ENCODE data around the gene ZNF316.
"Not testable (repeated sequence)": the region's sequence is repeated elsewhere in the genome, so short reads cannot be mapped to it uniquely, and the experiment has no call there.

Gene ZNF316

DNA sequence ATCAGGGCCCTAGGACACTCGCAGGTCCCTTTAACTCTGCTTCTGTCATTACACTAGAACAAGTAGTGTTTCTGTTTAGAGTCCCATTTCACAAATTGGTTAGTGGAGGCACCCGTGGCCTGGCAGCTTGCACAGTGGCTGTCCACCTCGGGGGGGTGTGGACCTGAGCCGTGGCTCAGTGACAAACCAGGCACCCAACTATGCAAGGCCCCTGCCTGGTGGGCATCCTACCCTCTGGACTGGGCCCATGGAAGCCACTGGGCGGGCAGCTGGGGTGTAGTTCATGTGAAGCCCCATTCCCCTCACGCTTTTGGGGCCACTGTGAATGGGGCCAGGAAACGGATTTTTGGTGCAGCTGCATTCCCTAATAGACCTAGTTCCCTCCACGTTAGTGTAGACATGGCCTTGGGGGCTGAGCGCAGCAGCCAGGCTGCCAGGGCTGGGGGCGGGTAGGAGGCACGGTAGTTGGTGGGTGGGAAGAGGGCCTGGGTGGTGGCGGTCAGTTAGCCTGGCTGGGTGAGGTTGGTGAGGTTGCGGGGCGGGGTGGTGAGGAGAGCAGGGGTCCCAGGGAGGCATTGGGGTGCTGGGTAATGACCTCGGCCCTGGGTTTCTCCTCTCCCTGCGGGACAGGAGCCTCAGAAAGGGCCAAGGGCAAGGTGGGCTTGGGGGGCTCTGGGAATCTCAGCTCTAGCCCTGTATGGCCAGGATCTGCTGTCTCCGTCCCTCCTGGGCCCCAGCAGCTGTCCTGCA lies 18.7 kb downstream of the ZNF316 start:
- no peak overlapping the region for H3K4me2 ChIP-seq (ENCODE audit: insufficient read depth, low read length, poor library complexity, severe bottlenecking)
- peaks cover 6 to 10% of the 10 kb centered on the region in 2 donors for H3K4me1 ChIP-seq (ENCODE audit: control insufficient read depth in 2 of 2, insufficient read depth in 1 of 2, low read depth in 1 of 2, low read length in 2 of 2)
- no peaks in the 10 kb centered on the region for H3K27me3 ChIP-seq (ENCODE audit: control insufficient read depth in 3 of 3, insufficient read depth in 3 of 3, low read depth in 1 of 3, low read length in 3 of 3)
- no peak overlapping the region for H2AFZ ChIP-seq (ENCODE audit: low read length)
- no peak overlapping the region for H3K18ac ChIP-seq (ENCODE audit: low read length)
- H3K79me1 ChIP-seq (ENCODE audit: low read depth, low read length): peaks cover 6% of the 10 kb centered on the region
- H3K23ac ChIP-seq (ENCODE audit: low read depth, low read length, poor library complexity): no peak overlapping the region
- H3K14ac ChIP-seq (ENCODE audit: low read length): no peak overlapping the region
- no peak overlapping the region for H2AK5ac ChIP-seq (ENCODE audit: low read depth, low read length)
- H3K9me3 ChIP-seq (replicated peaks in 1 of 2; ENCODE audit: control insufficient read depth in 2 of 2, insufficient read depth in 1 of 2, low read depth in 1 of 2, low read length in 2 of 2): peaks cover 24 to 26% of the 10 kb centered on the region in 2 donors
- H3K9ac ChIP-seq (ENCODE audit: low read depth, low read length, poor library complexity): no peak overlapping the region
- H3K27ac ChIP-seq (replicated peaks; ENCODE audit: low read length): no peak overlapping the region
- peaks cover 34 to 36% of the 10 kb centered on the region in 2 donors for H3K36me3 ChIP-seq (replicated peaks in 1 of 2; ENCODE audit: control insufficient read depth in 2 of 2, insufficient read depth in 2 of 2, low read length in 2 of 2)
- H2BK120ac ChIP-seq (ENCODE audit: low read depth, low read length): no peak overlapping the region
- H3K4me3 ChIP-seq (ENCODE audit: low read length in 2 of 2): no peak overlapping the region
- H2BK15ac ChIP-seq (ENCODE audit: low read length): no peak overlapping the region
- no peak overlapping the region for H4K8ac ChIP-seq (ENCODE audit: low read depth, low read length)
- no peak overlapping the region for H4K91ac ChIP-seq (ENCODE audit: low read depth, low read length, poor library complexity)
- no peak overlapping the region for H2BK12ac ChIP-seq (ENCODE audit: low read length)
- H3K4ac ChIP-seq (ENCODE audit: low read length): no peak overlapping the region
- no peak overlapping the region for H2BK5ac ChIP-seq (ENCODE audit: low read length)
- DNase-seq (ENCODE audit: low spot score): no peak
- WGBS, 2 donors (ENCODE audit: extremely low coverage in 2 of 2, insufficient read length in 2 of 2, insufficient replicate concordance in 1 of 2): no CpG with 5 or more reads among the region's 17 CpGs

DNA sequence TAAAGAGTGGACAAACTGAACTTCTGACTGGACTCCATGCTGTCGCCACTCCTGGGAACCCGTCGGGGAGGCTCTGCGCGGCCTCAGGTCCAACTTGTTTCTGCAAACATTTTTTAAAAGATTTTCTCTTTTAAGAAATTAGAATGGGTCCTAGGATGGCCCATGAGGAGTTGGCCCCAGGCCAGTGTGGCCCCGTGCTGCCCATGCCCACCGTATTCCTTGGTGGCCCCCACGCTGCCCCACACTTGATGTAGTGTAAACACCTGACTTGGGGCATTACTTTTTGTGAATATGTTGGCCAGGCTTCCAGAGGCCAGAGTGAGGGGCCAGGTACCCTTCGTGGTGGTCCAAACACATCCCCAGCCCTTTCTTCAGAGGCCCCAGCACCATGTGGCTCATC lies 19.3 kb downstream of the ZNF316 start:
- no peak overlapping the region for H3K9ac ChIP-seq (ENCODE audit: low read depth, low read length, poor library complexity)
- no peak overlapping the region for H3K4ac ChIP-seq (ENCODE audit: low read length)
- H2BK120ac ChIP-seq (ENCODE audit: low read depth, low read length): no peak overlapping the region
- no peak overlapping the region for H3K23ac ChIP-seq (ENCODE audit: low read depth, low read length, poor library complexity)
- no peak overlapping the region for H2AFZ ChIP-seq (ENCODE audit: low read length)
- no peak overlapping the region for H3K14ac ChIP-seq (ENCODE audit: low read length)
- whole genome bisulfite sequencing, 2 donors (ENCODE audit: extremely low coverage in 2 of 2, insufficient read length in 2 of 2, insufficient replicate concordance in 1 of 2): no CpG with 5 or more reads among the region's 9 CpGs
- no peak overlapping the region for H2BK12ac ChIP-seq (ENCODE audit: low read length)
- no peaks in the 10 kb centered on the region for H3K27me3 ChIP-seq (ENCODE audit: control insufficient read depth in 3 of 3, insufficient read depth in 3 of 3, low read depth in 1 of 3, low read length in 3 of 3)
- H3K4me1 ChIP-seq (ENCODE audit: control insufficient read depth in 2 of 2, insufficient read depth in 1 of 2, low read depth in 1 of 2, low read length in 2 of 2): peaks cover 6 to 10% of the 10 kb centered on the region in 2 donors
- H3K9me3 ChIP-seq (replicated peaks in 1 of 2; ENCODE audit: control insufficient read depth in 2 of 2, insufficient read depth in 1 of 2, low read depth in 1 of 2, low read length in 2 of 2): peaks cover 23 to 26% of the 10 kb centered on the region in 2 donors
- no peak overlapping the region for H2AK5ac ChIP-seq (ENCODE audit: low read depth, low read length)
- H3K36me3 ChIP-seq (replicated peaks in 1 of 2; ENCODE audit: control insufficient read depth in 2 of 2, insufficient read depth in 2 of 2, low read length in 2 of 2): peaks cover 30 to 32% of the 10 kb centered on the region in 2 donors
- H3K4me3 ChIP-seq (ENCODE audit: low read length in 2 of 2): no peak overlapping the region
- no peak overlapping the region for H4K8ac ChIP-seq (ENCODE audit: low read depth, low read length)
- DNase-seq (ENCODE audit: low spot score): no peak
- H4K91ac ChIP-seq (ENCODE audit: low read depth, low read length, poor library complexity): no peak overlapping the region
- peaks cover 6% of the 10 kb centered on the region for H3K79me1 ChIP-seq (ENCODE audit: low read depth, low read length)
- H2BK15ac ChIP-seq (ENCODE audit: low read length): no peak overlapping the region
- no peak overlapping the region for H3K27ac ChIP-seq (replicated peaks; ENCODE audit: low read length)
- H2BK5ac ChIP-seq (ENCODE audit: low read length): no peak overlapping the region
- no peak overlapping the region for H3K4me2 ChIP-seq (ENCODE audit: insufficient read depth, low read length, poor library complexity, severe bottlenecking)
- no peak overlapping the region for H3K18ac ChIP-seq (ENCODE audit: low read length)

GRCh38 chr7:6658618-6659345 lies 21.7 kb downstream of the ZNF316 start:
- Histone ChIP-seq H3K9me3 (replicated peaks in 1 of 2; ENCODE audit: control insufficient read depth in 2 of 2, insufficient read depth in 1 of 2, low read depth in 1 of 2, low read length in 2 of 2) (peaks cover 7 to 13% of the 10 kb centered on the region in 2 donors), H3K9ac (ENCODE audit: low read depth, low read length, poor library complexity) (no peak overlapping the region), H3K79me1 (ENCODE audit: low read depth, low read length) (peaks cover 3% of the 10 kb centered on the region), H2AFZ (ENCODE audit: low read length) (peak overlapping the region; percentile 27), H3K36me3 (replicated peaks in 1 of 2; ENCODE audit: control insufficient read depth in 2 of 2, insufficient read depth in 2 of 2, low read length in 2 of 2) (peaks cover 13 to 15% of the 10 kb centered on the region in 2 donors), H2BK12ac (ENCODE audit: low read length) (no peak overlapping the region), H2BK120ac (ENCODE audit: low read depth, low read length) (no peak overlapping the region), H3K18ac (ENCODE audit: low read length) (peak overlapping the region; percentile 38), H2AK5ac (ENCODE audit: low read depth, low read length) (no peak overlapping the region), H3K4me3 (ENCODE audit: low read length in 2 of 2) (no peak overlapping the region), H3K27ac (replicated peaks; ENCODE audit: low read length) (no peak overlapping the region), H4K8ac (ENCODE audit: low read depth, low read length) (no peak overlapping the region), H3K14ac (ENCODE audit: low read length) (no peak overlapping the region), H3K4me1 (ENCODE audit: control insufficient read depth in 2 of 2, insufficient read depth in 1 of 2, low read depth in 1 of 2, low read length in 2 of 2) (peaks cover 6 to 10% of the 10 kb centered on the region in 2 donors), H3K27me3 (ENCODE audit: control insufficient read depth in 3 of 3, insufficient read depth in 3 of 3, low read depth in 1 of 3, low read length in 3 of 3) (no peaks in the 10 kb centered on the region), H4K91ac (ENCODE audit: low read depth, low read length, poor library complexity) (no peak overlapping the region), H2BK15ac (ENCODE audit: low read length) (no peak overlapping the region), H3K4me2 (ENCODE audit: insufficient read depth, low read length, poor library complexity, severe bottlenecking) (no peak overlapping the region), H3K23ac (ENCODE audit: low read depth, low read length, poor library complexity) (no peak overlapping the region), H2BK5ac (ENCODE audit: low read length) (no peak overlapping the region), H3K4ac (ENCODE audit: low read length) (no peak overlapping the region)
- 100% methylated on average over 1 of the region's 11 CpGs; no CpG with 5 or more reads in 1 of the 2 donors for WGBS, 2 donors (ENCODE audit: extremely low coverage in 2 of 2, insufficient read length in 2 of 2, insufficient replicate concordance in 1 of 2)
- no peak for DNase-seq (ENCODE audit: low spot score)

GRCh38 chr7:6670851-6671250 lies 33.7 kb downstream of the ZNF316 start:
- H4K8ac ChIP-seq (ENCODE audit: low read depth, low read length): not testable (repeated sequence)
- H3K9me3 ChIP-seq (replicated peaks in 1 of 2; ENCODE audit: control insufficient read depth in 2 of 2, insufficient read depth in 1 of 2, low read depth in 1 of 2, low read length in 2 of 2): peaks cover 27 to 54% of the 10 kb centered on the region in 2 donors

More at GRCh38 chr7:6670851-6671250, 33.7 kb downstream of the ZNF316 start:
- not testable (repeated sequence) for H4K91ac ChIP-seq (ENCODE audit: low read depth, low read length, poor library complexity); H3K9ac ChIP-seq (ENCODE audit: low read depth, low read length, poor library complexity); H2BK5ac ChIP-seq (ENCODE audit: low read length); H2BK15ac ChIP-seq (ENCODE audit: low read length); H3K18ac ChIP-seq (ENCODE audit: low read length); H3K14ac ChIP-seq (ENCODE audit: low read length); H3K4me3 ChIP-seq (ENCODE audit: low read length in 2 of 2); DNase-seq (ENCODE audit: low spot score); H3K23ac ChIP-seq (ENCODE audit: low read depth, low read length, poor library complexity); H3K4me1 ChIP-seq (ENCODE audit: control insufficient read depth in 2 of 2, insufficient read depth in 1 of 2, low read depth in 1 of 2, low read length in 2 of 2); H3K36me3 ChIP-seq (replicated peaks in 1 of 2; ENCODE audit: control insufficient read depth in 2 of 2, insufficient read depth in 2 of 2, low read length in 2 of 2); H3K4me2 ChIP-seq (ENCODE audit: insufficient read depth, low read length, poor library complexity, severe bottlenecking); H3K79me1 ChIP-seq (ENCODE audit: low read depth, low read length); H2AFZ ChIP-seq (ENCODE audit: low read length); H3K4ac ChIP-seq (ENCODE audit: low read length); H2AK5ac ChIP-seq (ENCODE audit: low read depth, low read length); H3K27ac ChIP-seq (replicated peaks; ENCODE audit: low read length); H2BK120ac ChIP-seq (ENCODE audit: low read depth, low read length); H3K27me3 ChIP-seq (ENCODE audit: control insufficient read depth in 3 of 3, insufficient read depth in 3 of 3, low read depth in 1 of 3, low read length in 3 of 3); H2BK12ac ChIP-seq (ENCODE audit: low read length)
- no CpG with 5 or more reads among the region's 34 CpGs for WGBS, 2 donors (ENCODE audit: extremely low coverage in 2 of 2, insufficient read length in 2 of 2, insufficient replicate concordance in 1 of 2)

Data from neuronal stem cell (in vitro differentiated cells).